Astrocyte (in vitro differentiated cells and primary cell): ENCODE data around the gene CELF4. TPM values are rescaled to one million over a fixed set of nuclear protein-coding genes. Genes with fewer than 3 reads are reported as not detected.

Experiments
- DNase-seq: peaks from one replicate; pipeline ENCODE4 v3.0.0-alpha.2; 2010; ENCODE audit warnings: low read depth
- FAIRE-seq: peaks from 2 replicates; lab custom pipeline; 2011; peaks lifted over from hg19 to GRCh38; lab: Jason Lieb, UNC
- H2AFZ ChIP-seq: 2 replicates; pipeline ENCODE4 v1.6.0; 2012; ENCODE audit warnings: low read depth, low read length, inconsistent platforms
- H3K27ac ChIP-seq: 2 replicates; pipeline ENCODE4 v1.5.1; 2011; ENCODE audit warnings: low read depth, low read length, inconsistent platforms
- H3K27me3 ChIP-seq: 2 replicates; pipeline ENCODE4 v1.6.0; 2011; ENCODE audit warnings: low read length, inconsistent platforms; ENCODE audit not compliant: insufficient read depth
- H3K36me3 ChIP-seq: 2 replicates; pipeline ENCODE4 v1.5.1; 2011; ENCODE audit warnings: low read length, inconsistent platforms; ENCODE audit not compliant: insufficient read depth
- H3K4me1 ChIP-seq: 2 replicates; pipeline ENCODE4 v1.5.1; 2011; ENCODE audit warnings: low read length, inconsistent platforms; ENCODE audit not compliant: insufficient read depth
- H3K4me2 ChIP-seq: 2 replicates; pipeline ENCODE4 v1.6.0; 2012; ENCODE audit warnings: low read length, inconsistent platforms
- H3K4me3 ChIP-seq: 2 replicates; pipeline ENCODE4 v1.5.1; 2011; ENCODE audit warnings: low read depth, mild to moderate bottlenecking, low read length, inconsistent platforms; ENCODE audit not compliant: insufficient read depth
- H3K79me2 ChIP-seq: 2 replicates; pipeline ENCODE4 v1.6.0; 2012; ENCODE audit warnings: mild to moderate bottlenecking, low read length, inconsistent platforms; ENCODE audit not compliant: insufficient read depth
- H3K9ac ChIP-seq: 2 replicates; pipeline ENCODE4 v1.6.0; 2012; ENCODE audit warnings: mild to moderate bottlenecking, low read length, inconsistent platforms
- H3K9me3 ChIP-seq: 2 replicates; pipeline ENCODE4 v1.5.1; 2012; ENCODE audit warnings: low read depth, mild to moderate bottlenecking, low read length, inconsistent platforms; ENCODE audit not compliant: insufficient read depth
- H4K20me1 ChIP-seq: 2 replicates; pipeline ENCODE4 v1.6.0; 2012; ENCODE audit warnings: low read length, inconsistent platforms; ENCODE audit not compliant: insufficient read depth
- H3K27ac Mint-ChIP-seq: one replicate; pipeline ENCODE4 v1.8.0; 2021; ENCODE audit warnings: mild to moderate bottlenecking, mixed read lengths; ENCODE audit not compliant: unreplicated experiment
- H3K27me3 Mint-ChIP-seq: one replicate; pipeline ENCODE4 v1.8.0; 2021; ENCODE audit warnings: low read depth, mixed read lengths; ENCODE audit not compliant: unreplicated experiment
- H3K36me3 Mint-ChIP-seq: one replicate; pipeline ENCODE4 v1.8.0; 2021; ENCODE audit warnings: low read depth, mixed read lengths; ENCODE audit not compliant: unreplicated experiment
- H3K4me1 Mint-ChIP-seq: one replicate; pipeline ENCODE4 v1.8.0; 2021; ENCODE audit warnings: low read depth, mixed read lengths; ENCODE audit not compliant: unreplicated experiment
- H3K4me3 Mint-ChIP-seq: one replicate; pipeline ENCODE4 v1.8.0; 2021; ENCODE audit warnings: mild to moderate bottlenecking, moderate library complexity, mixed read lengths; ENCODE audit not compliant: unreplicated experiment
- H3K9me3 Mint-ChIP-seq: one replicate; pipeline ENCODE4 v1.8.0; 2021; ENCODE audit warnings: mild to moderate bottlenecking, mixed read lengths; ENCODE audit not compliant: unreplicated experiment
- CTCF ChIP-seq: IDR thresholded peaks from 2 replicates; pipeline ENCODE4 v1.5.1; 2011; ENCODE audit warnings: low read depth, mild to moderate bottlenecking, inconsistent platforms, low read length, moderate library complexity; ENCODE audit not compliant: insufficient read depth
- EZH2 ChIP-seq: IDR thresholded peaks from 2 replicates; pipeline ENCODE4 v1.6.1; 2012; ENCODE audit warnings: mild to moderate bottlenecking, low read length, inconsistent platforms; ENCODE audit not compliant: insufficient read depth
- total RNA-seq: library from RNA; stranded (reverse); gene quantifications from 2 replicates; pipeline ENCODE4 v1.2.1, GENCODE V29; 2021

The CELF4 gene
- total RNA-seq, 1 donor from 2014 or later: 0.16 TPM

GRCh38 chr18:37330173-37330572, 235.4 kb downstream of the CELF4 start:
- no peak overlapping the region for H3K4me3 ChIP-seq
- Mint-ChIP-seq H3K4me3 (no peak overlapping the region), H3K27me3 (peaks cover 42% of the 10 kb centered on the region), H3K9me3 (no peaks in the 10 kb centered on the region), H3K27ac (no peak overlapping the region), H3K4me1 (no peaks in the 10 kb centered on the region), H3K36me3 (no peaks in the 10 kb centered on the region)
- DNase-seq: no peak
- H3K36me3 ChIP-seq: no peaks in the 10 kb centered on the region
- H3K27me3 ChIP-seq: peaks cover 2% of the 10 kb centered on the region
- H4K20me1 ChIP-seq: no peaks in the 10 kb centered on the region
- no peak overlapping the region for H2AFZ ChIP-seq
- no peak for FAIRE-seq
- H3K4me1 ChIP-seq: peaks cover 10% of the 10 kb centered on the region
- TF ChIP-seq EZH2 (no peak), CTCF (no peak)
- no peak overlapping the region for H3K4me2 ChIP-seq
- no peaks in the 10 kb centered on the region for H3K9me3 ChIP-seq
- H3K9ac ChIP-seq: no peak overlapping the region
- H3K27ac ChIP-seq: no peak overlapping the region
- H3K79me2 ChIP-seq: no peaks in the 10 kb centered on the region

DNA sequence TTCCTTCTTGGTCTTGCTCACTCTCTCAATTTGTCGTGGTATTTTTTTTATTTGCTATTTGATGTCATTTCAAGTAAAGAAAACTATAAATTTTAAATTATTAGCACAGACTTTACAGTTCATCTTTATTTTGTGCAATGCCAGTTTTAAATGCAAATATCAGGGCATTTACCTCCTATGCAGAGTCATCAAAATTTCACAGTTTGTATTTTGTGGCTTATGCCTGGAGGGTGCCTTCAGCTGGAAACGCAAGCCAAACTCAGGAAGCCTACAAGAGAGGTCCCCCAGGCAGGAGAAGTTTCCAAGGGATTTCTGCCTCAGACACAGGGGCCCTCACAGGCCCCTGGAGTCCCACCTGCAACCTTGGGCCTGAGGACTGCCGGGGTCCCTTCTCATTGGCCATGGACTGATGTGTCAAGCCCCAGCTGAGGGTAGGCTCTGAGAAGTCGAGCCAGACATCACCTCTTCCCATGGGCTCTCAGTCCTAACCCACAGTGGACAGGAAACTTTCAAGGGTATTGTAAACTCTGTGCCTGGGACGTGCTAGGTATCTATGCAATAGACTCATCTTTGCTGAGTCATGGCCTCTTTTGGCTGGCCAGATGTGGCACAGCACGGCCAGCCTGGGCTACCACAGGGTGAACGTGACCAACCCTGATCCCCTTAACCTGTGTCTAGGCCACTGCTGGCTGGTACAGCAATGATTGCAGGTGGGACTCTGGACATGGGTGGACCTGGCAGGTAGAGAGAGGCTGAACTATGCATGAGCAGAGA, 236.5 kb downstream of the CELF4 start:
- Mint-ChIP-seq H3K27ac (no peak overlapping the region), H3K27me3 (peaks cover 50% of the 10 kb centered on the region), H3K36me3 (no peaks in the 10 kb centered on the region), H3K4me3 (no peak overlapping the region), H3K4me1 (no peaks in the 10 kb centered on the region), H3K9me3 (no peaks in the 10 kb centered on the region)
- Histone ChIP-seq H3K36me3 (no peaks in the 10 kb centered on the region), H3K27me3 (peaks cover 2% of the 10 kb centered on the region), H3K9me3 (no peaks in the 10 kb centered on the region), H2AFZ (no peak overlapping the region), H3K9ac (no peak overlapping the region), H3K4me3 (no peak overlapping the region), H4K20me1 (no peaks in the 10 kb centered on the region), H3K4me1 (peaks cover under 1% of the 10 kb centered on the region), H3K79me2 (no peaks in the 10 kb centered on the region), H3K4me2 (no peak overlapping the region), H3K27ac (no peak overlapping the region)
- DNase-seq: no peak
- no peak for FAIRE-seq
- TF ChIP-seq CTCF (no peak), EZH2 (no peak)

DNA sequence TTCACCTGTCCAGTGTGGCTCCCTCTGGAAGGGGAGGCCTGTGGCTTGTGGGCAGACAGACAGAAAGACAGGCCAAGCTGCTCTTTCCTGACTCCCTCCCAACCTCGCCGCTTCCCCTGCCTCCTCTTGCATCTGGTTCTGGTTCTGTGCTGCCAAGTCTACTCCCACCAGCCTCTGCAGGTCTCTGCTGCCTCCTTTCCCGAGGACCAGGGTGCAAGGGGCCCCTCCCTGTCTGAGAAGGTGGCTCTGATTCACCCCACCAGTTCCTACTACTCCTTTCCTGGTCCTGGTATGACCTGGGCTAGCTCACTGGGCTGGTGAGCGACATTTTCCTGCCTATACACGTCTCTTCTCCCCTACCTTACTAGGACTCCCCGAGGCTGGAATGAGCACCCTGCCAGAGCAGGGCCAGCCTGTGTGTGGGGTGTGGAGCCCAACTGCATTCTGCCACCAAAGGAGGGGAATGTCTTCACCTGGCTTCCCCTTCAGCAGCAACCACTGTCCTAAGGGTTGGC, 238.5 kb downstream of the CELF4 start:
- H3K9me3 Mint-ChIP-seq: no peaks in the 10 kb centered on the region
- Histone ChIP-seq H3K9ac (no peak overlapping the region), H3K36me3 (no peaks in the 10 kb centered on the region), H2AFZ (no peak overlapping the region), H3K79me2 (no peaks in the 10 kb centered on the region), H3K4me2 (no peak overlapping the region), H3K4me1 (no peaks in the 10 kb centered on the region), H3K9me3 (no peaks in the 10 kb centered on the region), H3K27ac (no peak overlapping the region), H3K4me3 (no peak overlapping the region), H3K27me3 (peaks cover 3% of the 10 kb centered on the region), H4K20me1 (no peaks in the 10 kb centered on the region)
- no peaks in the 10 kb centered on the region for H3K4me1 Mint-ChIP-seq
- H3K27me3 Mint-ChIP-seq: peaks cover 62% of the 10 kb centered on the region
- H3K36me3 Mint-ChIP-seq: no peaks in the 10 kb centered on the region
- no peak overlapping the region for H3K27ac Mint-ChIP-seq
- DNase-seq (no peak), FAIRE-seq (no peak)
- TF ChIP-seq CTCF (no peak), EZH2 (no peak)
- no peak overlapping the region for H3K4me3 Mint-ChIP-seq
